Measurements from ENCODE around the gene PDHB.
"Not testable (repeated sequence)": the region's sequence is repeated elsewhere in the genome, so short reads cannot be mapped to it uniquely, and the experiment has no call there.

Gene PDHB

DNA sequence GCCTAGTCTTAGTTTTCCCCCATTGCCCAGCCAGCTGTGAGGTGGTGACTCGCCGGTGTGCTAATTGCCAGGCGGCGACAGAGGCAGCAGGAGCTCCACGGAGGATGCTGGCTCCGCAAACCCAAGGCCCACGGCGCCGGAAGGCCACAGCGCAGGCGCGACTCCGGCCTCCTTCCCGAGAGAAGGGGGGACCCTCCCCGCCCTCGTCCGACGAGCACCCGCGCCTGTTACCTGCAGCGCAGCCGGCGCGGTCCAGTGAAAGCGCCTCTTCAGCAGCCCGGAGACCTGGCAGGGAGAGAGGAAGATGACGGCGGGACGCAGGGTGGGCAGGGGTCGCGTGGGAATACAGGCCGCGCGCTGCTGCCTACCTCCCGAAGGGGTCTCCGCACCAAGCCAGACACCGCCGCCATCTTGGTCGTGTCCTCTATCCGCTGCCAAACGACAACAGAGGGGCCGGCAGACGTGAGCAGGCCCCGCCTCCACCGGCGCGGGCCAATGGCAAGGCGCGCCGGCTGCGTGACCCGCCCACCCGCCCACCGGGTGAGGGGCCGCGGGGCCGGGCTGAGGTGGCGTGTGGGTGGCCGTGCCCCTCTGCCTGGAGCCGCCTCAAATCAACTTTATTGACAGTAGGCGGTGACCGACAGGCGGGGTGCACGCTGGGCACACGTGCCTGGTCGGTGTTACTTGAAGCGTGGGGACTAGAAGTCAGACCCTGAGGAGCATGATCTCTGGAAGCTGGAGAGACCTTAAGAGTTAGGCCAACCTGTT is at the start of gene PDHB:
Gene PDHB (minus strand): TSS at position 433 of the 768 bp plus-strand sequence. CDS start 23 bp downstream, at position 410.
- peak; percentile 69 for DNase-seq

DNA sequence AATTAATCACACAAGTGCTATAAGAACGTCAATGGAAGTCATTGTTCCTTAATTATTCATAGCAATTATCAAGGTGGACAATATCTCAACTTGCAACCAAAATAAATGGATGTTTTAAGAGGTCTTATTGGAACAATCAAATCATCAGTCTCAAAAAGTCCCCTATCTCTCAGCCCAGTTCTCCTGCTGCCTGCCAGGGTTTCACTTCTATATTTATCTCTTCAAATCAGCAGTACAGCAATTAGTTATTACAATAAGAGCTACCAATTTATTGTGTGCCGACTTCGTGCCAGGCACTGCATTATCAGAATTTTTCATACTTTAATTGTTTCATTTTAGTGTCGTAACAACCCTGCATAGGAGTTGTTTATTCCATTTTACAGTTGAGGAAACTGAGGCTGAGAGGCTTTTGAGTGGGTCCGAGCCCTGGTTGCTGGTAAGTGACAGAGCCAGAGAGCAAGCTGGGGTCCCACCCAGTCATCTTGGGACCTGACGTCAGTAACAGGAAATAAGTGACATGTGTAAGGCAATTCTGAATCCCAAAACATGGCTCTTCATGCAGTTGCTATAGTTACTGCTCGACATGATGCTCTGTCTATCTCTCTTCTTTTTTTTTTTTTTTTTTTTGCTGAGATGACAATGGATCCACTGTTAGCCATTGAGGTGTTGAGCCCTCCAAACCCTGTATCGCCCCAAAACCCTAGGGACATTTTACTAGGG is 49.4 kb upstream of the PDHB start:
- no peak for DNase-seq

DNA sequence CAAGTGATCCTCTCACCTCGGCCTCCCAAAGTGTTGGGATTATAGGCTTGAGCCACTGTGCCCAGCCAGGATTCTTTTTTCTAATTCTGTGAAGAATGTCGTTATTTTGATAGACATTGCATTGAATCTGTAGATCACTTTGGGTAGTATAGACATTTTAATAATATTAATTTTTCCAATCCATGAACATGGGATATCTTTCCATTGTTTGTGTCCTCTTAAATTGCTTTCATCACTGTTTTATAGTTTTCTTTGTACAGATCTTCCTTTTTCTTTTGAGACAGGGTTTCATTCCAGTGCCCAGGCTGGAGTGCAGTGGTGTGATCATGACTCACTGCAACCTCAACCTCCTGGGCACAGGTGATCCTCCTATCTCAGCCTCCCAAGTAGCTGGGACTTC is 46.7 kb upstream of the PDHB start:
- DNase-seq = no peak

GRCh38 chr3:58478781-58479180 is 45.1 kb upstream of the PDHB start:
- DNase-seq = no peak

DNA sequence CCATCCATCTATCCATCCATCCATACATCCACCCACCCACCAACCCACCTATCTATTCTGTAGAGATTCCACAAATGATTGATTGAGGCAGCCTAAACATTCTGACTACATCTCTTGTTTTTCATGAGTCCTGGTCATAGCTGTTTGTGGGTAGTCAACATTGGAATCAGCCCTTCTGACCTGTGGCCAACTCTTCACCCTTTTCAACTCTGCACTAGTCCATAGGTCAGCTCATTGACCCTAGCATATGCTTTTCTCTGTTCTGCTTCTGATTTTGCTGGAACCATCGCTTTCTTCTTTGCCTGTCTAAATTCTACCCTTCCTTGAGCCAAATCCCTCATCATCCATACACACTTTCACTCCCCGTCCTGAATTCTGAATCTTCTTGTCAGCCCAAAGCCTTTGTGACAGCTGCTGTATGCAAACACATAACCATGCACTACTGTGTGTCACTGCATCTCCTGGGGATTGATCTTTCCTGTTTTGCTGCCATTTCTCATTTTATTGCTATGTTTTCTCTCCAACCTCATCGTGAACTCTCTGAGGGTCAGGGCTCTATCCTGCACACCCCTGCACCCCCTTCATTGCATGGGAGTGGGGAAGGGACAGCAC is 41.4 kb upstream of the PDHB start:
- DNase-seq = no peak

- peak; percentile 39 for DNase-seq
Observed at GRCh38 chr3:58474348-58474911, 40.8 kb upstream of the PDHB start.

GRCh38 chr3:58473275-58473674 is 39.6 kb upstream of the PDHB start:
- no peak for DNase-seq

- DNase-seq = peak; percentile 63
Observed at GRCh38 chr3:58471025-58471887, 37.6 kb upstream of the PDHB start.

DNA sequence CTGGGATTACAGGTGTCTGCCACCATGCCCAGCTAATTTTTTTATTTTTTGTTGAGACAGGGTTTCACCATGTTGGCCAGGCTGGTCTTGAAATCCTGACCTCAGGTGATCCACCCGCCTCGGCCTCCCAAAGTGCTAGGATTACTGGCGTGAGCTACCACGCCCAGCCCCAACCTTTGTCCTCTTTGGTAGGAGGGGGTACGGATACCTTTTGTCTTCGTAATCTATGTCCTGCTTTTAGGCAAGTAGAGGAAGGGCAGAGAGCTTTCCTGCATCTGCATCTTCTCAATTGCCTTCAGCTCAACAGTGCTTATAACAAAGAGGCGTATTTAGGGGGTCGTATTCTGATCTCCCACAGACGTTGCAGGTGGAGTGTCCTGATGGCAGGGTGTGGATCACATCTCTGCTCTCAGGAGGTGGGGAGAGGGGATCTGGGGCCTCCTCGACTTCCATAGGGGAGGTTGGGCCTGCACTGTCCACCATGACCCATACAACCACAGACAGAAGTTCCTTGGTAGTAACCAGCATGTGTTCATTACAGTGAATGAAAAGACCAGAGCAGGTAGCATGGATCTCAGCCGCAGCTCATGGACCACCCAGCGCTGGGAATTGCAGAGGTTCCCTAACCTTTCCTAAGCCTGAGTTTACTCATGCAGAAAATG is 36.9 kb upstream of the PDHB start:
- no peak for DNase-seq

DNA sequence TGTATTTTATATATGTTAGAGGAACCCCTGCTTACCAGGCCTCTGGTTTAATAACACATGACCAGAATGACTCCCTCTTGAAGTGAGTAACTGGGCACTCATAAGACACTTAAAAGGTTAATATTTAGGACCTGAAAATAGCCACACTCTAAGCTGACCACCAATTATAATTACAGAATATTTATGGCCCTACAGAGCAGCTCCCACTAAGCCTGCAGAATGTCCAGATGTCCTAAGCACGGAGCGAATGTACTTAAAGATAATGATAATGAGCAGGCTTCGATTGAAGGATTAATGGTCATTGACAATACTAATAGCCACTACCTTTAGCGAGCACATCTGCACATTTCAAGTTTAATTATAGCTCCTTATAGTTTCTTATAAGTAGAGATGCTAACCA is 35.5 kb upstream of the PDHB start:
- DNase-seq = no peak

GRCh38 chr3:58466899-58467563 is 33.4 kb upstream of the PDHB start:
- DNase-seq = no peak

DNA sequence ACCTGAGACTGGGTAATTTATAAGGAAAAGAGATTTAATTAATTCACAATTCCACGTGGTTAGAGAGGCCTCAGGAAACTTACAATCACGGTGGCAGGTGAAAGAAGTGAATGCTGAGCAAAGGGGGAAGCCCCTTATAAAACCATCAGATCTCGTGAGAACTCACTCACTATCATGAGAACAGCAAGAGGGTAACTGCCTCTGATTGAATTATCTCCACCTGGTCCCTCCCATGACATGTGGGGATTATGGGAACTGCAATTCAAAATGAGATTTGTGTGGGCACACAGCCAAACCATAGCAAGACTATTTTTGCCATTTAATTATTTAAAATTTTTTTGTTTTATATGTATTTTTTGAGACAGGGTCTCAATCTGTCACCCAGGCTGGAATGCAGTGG is 31.2 kb upstream of the PDHB start:
- no peak for DNase-seq

DNA sequence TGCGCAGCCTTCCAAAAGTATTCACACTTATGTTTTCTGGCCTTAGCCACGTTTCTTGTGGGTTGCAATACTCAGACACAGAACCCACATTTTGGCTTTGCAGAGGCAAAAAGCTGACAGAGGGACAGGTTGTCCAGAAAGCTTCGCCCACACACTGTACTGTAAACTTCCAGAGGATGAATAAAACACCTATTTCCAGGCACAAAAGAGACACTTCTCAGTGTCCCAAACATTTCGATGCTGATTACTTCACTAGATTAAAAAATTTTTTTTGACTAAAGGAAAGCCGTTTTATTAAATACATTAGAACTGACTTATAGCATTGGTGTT is 30.3 kb upstream of the PDHB start:
- DNase-seq = no peak

GRCh38 chr3:58463181-58463941 is 29.7 kb upstream of the PDHB start:
- peak; percentile 52 for DNase-seq

GRCh38 chr3:58462829-58463180 is 29.2 kb upstream of the PDHB start:
- DNase-seq = no peak

DNA sequence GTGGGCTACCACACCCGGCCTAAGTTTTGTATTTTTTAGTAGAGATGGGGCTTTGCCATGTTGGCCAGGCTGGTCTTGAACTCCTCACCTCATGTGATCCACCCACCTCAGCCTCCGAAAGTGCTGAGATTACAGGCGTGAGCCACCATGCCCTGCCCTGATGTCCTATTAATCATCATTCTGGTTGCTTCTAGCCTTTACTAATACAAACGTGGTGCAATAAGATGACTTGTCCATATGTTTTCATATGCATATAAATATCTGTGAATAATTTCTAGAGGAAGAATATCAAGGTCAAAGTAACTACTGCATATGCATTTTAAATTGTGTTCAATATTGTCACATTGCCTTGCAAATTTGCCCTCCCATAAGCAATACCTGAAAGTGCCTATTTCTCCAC is 25.5 kb upstream of the PDHB start:
- DNase-seq = no peak

DNA sequence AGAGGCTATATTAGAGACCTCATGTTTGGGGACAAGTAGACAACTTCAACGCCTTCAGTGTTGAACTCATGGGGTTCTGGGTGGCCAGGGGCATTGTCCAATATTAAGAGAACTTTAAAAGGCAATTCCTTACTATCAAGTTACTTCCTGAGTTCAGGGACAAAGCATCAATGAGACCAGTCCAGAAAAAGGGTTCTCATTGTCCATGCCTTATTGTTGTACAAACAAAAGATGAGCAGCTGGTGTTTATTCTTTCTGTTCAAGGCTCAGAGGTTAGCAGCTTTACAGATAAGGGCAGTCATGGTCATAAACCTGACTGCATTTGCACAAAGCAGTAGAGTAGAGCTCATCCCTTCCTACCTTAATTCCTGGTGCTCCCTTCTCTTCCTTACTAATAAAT is 18.5 kb upstream of the PDHB start:
- peak; percentile 63 for DNase-seq

DNA sequence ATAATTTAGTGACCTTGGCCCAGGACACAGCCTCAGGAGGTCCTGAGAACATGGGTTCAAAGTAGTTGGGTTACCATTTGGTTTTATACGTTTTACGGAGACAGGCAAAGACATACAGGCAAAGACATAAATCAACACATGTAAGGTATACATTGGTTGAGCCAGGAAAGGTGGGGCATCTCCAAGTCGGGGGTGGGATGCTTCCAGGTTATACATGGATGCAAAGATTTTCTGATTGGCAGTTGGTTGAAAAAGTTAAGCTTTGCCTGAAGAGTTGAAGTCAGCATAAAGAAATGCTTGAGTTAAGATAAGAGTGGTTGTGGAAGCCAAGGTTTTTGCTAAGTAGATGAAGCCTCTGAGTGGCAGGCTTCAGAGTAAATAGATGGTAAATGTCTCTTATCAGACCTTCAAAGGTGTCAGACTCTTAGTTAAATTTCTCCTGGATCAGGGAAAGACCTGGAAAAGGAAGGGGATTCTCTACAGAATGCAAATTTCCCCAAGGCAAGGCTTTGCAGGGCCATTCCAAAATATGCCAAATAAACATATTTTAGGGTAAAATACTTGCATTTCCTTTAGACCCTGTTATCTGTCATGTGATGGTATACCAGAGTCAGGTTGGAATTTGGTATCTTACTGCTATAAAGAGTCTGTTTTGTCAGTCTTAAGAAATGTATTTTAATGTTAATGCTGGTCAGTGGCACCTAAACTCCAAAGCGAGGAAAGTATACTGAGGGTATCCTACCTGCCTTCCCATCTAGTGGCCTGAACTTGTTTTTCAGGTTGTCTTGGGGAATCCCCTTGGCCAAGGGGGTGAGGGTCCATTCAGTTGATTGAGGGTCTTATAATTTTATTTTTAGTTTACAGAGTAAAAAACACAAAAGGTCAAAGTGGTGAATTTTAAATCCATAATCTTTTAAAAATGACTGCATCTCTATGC is 8.2 kb upstream of the PDHB start:
- no peak for DNase-seq

DNA sequence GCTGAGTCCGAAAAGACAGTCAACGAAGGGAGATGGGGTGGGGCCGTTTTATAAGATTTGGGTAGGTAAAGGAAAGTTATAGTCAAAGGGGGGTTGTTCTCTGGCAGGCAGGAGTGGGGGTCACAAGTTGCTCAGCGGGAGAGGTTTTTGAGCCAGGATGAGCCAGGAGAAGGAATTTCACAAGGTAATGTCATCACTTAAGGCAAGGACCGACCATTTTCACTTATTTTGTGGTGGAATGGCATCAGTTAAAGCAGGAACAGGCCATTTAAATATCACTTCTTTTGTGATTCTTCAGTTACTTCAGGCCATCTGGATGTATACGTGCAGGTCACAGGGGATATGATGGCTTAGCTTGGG is 7.3 kb upstream of the PDHB start:
- not testable (repeated sequence) for DNase-seq

DNA sequence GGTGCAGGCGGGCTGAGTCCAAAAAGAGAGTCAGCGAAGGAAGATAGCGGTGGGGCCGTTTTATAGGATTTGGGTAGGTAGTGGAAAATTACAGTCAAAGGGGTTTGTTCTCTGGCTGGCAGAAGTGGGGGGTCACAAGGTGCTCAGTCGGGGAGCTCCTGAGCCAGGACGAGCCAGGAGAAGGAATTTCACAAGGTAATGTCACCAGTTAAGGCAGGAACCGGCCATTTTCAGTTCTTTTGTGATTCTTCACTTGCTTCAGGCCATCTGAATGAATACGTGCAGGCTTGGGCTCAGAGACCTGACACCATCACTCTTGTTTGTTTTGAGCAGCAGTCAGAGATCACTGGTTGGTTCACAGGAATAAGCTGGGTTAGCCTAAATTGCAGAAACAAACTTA is 3.6 kb upstream of the PDHB start:
- DNase-seq = not testable (repeated sequence)

Measured in NCI-H510A treated with DMSO at 0.1 percent for 48 hours (cell line).